Measurements from ENCODE around the gene SLC9A1.

DNA sequence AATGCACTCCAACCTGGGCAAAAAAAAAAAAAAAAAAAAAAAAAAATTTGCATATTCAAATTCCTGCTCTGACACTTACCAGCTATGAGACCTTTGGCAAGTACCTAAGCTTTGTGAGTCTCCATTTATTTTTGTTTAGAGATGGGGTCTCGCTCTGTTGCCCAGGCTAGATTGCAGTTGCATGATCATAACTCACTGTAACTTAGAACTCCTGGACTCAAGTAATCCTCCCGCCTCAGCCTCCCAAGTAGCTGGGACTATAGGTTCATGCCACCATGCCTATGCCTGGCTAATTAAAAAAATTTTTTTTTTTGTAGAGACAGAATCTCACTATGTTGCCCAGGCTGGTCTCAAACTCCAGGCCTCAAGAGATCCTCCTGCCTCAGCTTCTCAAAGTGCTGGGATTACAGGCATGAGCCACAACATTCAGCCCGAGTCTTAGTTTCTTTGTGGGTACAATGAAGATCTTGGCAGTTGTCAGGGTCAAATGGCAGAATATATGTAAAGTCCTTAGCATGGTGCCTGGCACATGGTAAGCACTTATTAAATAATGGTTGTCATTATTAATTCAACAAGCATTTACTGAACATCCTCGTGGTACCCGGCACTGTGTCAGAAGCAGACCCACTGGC is 88.8 kb downstream of the SLC9A1 start:
- TF ChIP-seq ZNF302 (tag by site-specific recombination; IDR thresholded peaks at IDR 0.05; ENCODE audit: low read depth) (no peak), ZSCAN4 (tag by site-specific recombination; IDR thresholded peaks at IDR 0.05) (no peak), ZNF138 (tag by site-specific recombination; IDR thresholded peaks at IDR 0.05; ENCODE audit: borderline replicate concordance) (no peak)

All from HEK293 (cell line).